HEK293 (cell line): ENCODE results near the gene ZNF316.

Experiments
- BCL11A ChIP-seq: fragments of 450-650 bp; formaldehyde crosslinking; IDR thresholded peaks from 2 replicates; pipeline ENCODE4 v1.5.1; 2016; ENCODE audit warnings: low read depth, missing biosample characterization, missing genetic modification characterization
- GLIS1 ChIP-seq: fragments of 450-650 bp; formaldehyde crosslinking; IDR thresholded peaks from 2 replicates; pipeline ENCODE4 v1.5.1; 2016; ENCODE audit warnings: missing biosample characterization, missing genetic modification characterization
- HOXA7 ChIP-seq: sonication (generic); formaldehyde crosslinking; IDR thresholded peaks from 2 replicates; pipeline ENCODE4 v1.8.1; 2022; ENCODE audit warnings: missing genetic modification reagents, borderline replicate concordance
- KLF10 ChIP-seq: fragments of 450-650 bp; IDR thresholded peaks from 2 replicates; pipeline ENCODE4 v1.5.1; 2018; ENCODE audit warnings: missing biosample characterization, mild to moderate bottlenecking, missing genetic modification characterization
- KLF16 ChIP-seq: fragments of 450-650 bp; formaldehyde crosslinking; IDR thresholded peaks from 2 replicates; pipeline ENCODE4 v1.5.1; 2017; ENCODE audit warnings: missing biosample characterization, missing genetic modification characterization
- OSR2 ChIP-seq: fragments of 450-650 bp; formaldehyde crosslinking; IDR thresholded peaks from 2 replicates; pipeline ENCODE4 v1.5.1; 2016; ENCODE audit warnings: missing biosample characterization, missing genetic modification characterization
- TCF7L2 ChIP-seq: IDR thresholded peaks from 2 replicates; pipeline ENCODE4 v1.6.1; 2011; ENCODE audit warnings: low read depth, mild to moderate bottlenecking, inconsistent platforms, low read length, moderate library complexity, borderline replicate concordance
- YY1 ChIP-seq: fragments of 450-650 bp; formaldehyde crosslinking; IDR thresholded peaks from 2 replicates; pipeline ENCODE4 v1.5.1; 2018; ENCODE audit warnings: missing biosample characterization, missing genetic modification characterization
- ZBTB8A ChIP-seq: fragments of 450-650 bp; formaldehyde crosslinking; IDR thresholded peaks from 2 replicates; pipeline ENCODE4 v1.5.1; 2016; ENCODE audit warnings: missing biosample characterization, missing genetic modification characterization
- ZFHX2 ChIP-seq: fragments of 450-650 bp; formaldehyde crosslinking; conservative IDR thresholded peaks from 2 replicates; pipeline ENCODE4 v1.5.1; 2016; ENCODE audit warnings: missing biosample characterization, missing genetic modification characterization
- ZIC2 ChIP-seq: fragments of 450-650 bp; formaldehyde crosslinking; IDR thresholded peaks from 2 replicates; pipeline ENCODE4 v1.5.1; 2016; ENCODE audit warnings: missing biosample characterization, missing genetic modification characterization
- ZNF133 ChIP-seq: fragments of 450-650 bp; formaldehyde crosslinking; IDR thresholded peaks from 2 replicates; pipeline ENCODE4 v1.5.1; 2016; ENCODE audit warnings: missing biosample characterization, missing genetic modification characterization
- ZNF155 ChIP-seq: fragments of 450-650 bp; formaldehyde crosslinking; IDR thresholded peaks from 2 replicates; pipeline ENCODE4 v1.5.1; 2016; ENCODE audit warnings: missing biosample characterization, missing genetic modification characterization
- ZNF169 ChIP-seq: fragments of 450-650 bp; formaldehyde crosslinking; IDR thresholded peaks from 2 replicates; pipeline ENCODE4 v1.5.1; 2016; ENCODE audit warnings: missing biosample characterization, missing genetic modification characterization
- ZNF202 ChIP-seq: fragments of 450-650 bp; formaldehyde crosslinking; IDR thresholded peaks from 2 replicates; pipeline ENCODE4 v1.5.1; 2016; ENCODE audit warnings: missing biosample characterization, missing genetic modification characterization, borderline replicate concordance
- ZNF24 ChIP-seq: fragments of 450-650 bp; formaldehyde crosslinking; IDR thresholded peaks from 2 replicates; pipeline ENCODE4 v1.5.1; 2016; ENCODE audit warnings: missing biosample characterization, missing genetic modification characterization
- ZNF311 ChIP-seq: fragments of 450-650 bp; formaldehyde crosslinking; IDR thresholded peaks from 2 replicates; pipeline ENCODE4 v1.5.1; 2017; ENCODE audit warnings: missing biosample characterization, missing genetic modification characterization, borderline replicate concordance
- ZNF335 ChIP-seq: fragments of 450-650 bp; formaldehyde crosslinking; conservative IDR thresholded peaks from 2 replicates; pipeline ENCODE4 v1.5.1; 2016; ENCODE audit warnings: missing biosample characterization, missing genetic modification characterization
- ZNF423 ChIP-seq: fragments of 450-650 bp; formaldehyde crosslinking; IDR thresholded peaks from 2 replicates; pipeline ENCODE4 v1.5.1; 2016; ENCODE audit warnings: missing biosample characterization, missing genetic modification characterization
- ZNF426 ChIP-seq: fragments of 450-650 bp; formaldehyde crosslinking; IDR thresholded peaks from 2 replicates; pipeline ENCODE4 v1.5.1; 2017; ENCODE audit warnings: missing biosample characterization, missing genetic modification characterization, mild to moderate bottlenecking, inconsistent platforms, moderate library complexity
- ZNF530 ChIP-seq: fragments of 450-650 bp; formaldehyde crosslinking; IDR thresholded peaks from 2 replicates; pipeline ENCODE4 v1.5.1; 2016; ENCODE audit warnings: low read depth, missing biosample characterization, missing genetic modification characterization
- ZNF561 ChIP-seq: fragments of 450-650 bp; IDR thresholded peaks from 2 replicates; pipeline ENCODE4 v1.5.1; 2018; ENCODE audit warnings: missing biosample characterization, missing genetic modification characterization, borderline replicate concordance
- ZNF701 ChIP-seq: fragments of 450-650 bp; formaldehyde crosslinking; IDR thresholded peaks from 2 replicates; pipeline ENCODE4 v1.5.1; 2016; ENCODE audit warnings: missing biosample characterization, missing genetic modification characterization
- ZNF747 ChIP-seq: fragments of 450-650 bp; formaldehyde crosslinking; IDR thresholded peaks from 2 replicates; pipeline ENCODE4 v1.5.1; 2016; ENCODE audit warnings: missing biosample characterization, missing genetic modification characterization
- ZXDB ChIP-seq: fragments of 450-650 bp; formaldehyde crosslinking; IDR thresholded peaks from 2 replicates; pipeline ENCODE4 v1.5.1; 2016; ENCODE audit warnings: missing biosample characterization, missing genetic modification characterization
- TF ChIP-seq, protein P1 (sequence below): fragments of 450-650 bp; formaldehyde crosslinking; IDR thresholded peaks from 2 replicates; pipeline ENCODE4 v1.5.1; 2016; ENCODE audit warnings: missing biosample characterization, missing genetic modification characterization, borderline replicate concordance
- TF ChIP-seq, protein P2 (sequence below): fragments of 450-650 bp; IDR thresholded peaks from 2 replicates; pipeline ENCODE4 v1.5.1; 2018; ENCODE audit warnings: missing biosample characterization, missing genetic modification characterization
- TF ChIP-seq, protein P3 (sequence below): fragments of 450-650 bp; formaldehyde crosslinking; IDR thresholded peaks from 2 replicates; pipeline ENCODE4 v1.5.1; 2016; ENCODE audit warnings: missing biosample characterization, missing genetic modification characterization
- TF ChIP-seq, protein P4 (sequence below): fragments of 450-650 bp; formaldehyde crosslinking; IDR thresholded peaks from 2 replicates; pipeline ENCODE4; 2016; ENCODE audit warnings: missing biosample characterization, missing genetic modification characterization
- TF ChIP-seq, protein P5 (sequence below): fragments of 450-650 bp; formaldehyde crosslinking; IDR thresholded peaks from 2 replicates; pipeline ENCODE4 v1.5.1; 2016; ENCODE audit warnings: missing biosample characterization, missing genetic modification characterization

ZNF316 gene

DNA sequence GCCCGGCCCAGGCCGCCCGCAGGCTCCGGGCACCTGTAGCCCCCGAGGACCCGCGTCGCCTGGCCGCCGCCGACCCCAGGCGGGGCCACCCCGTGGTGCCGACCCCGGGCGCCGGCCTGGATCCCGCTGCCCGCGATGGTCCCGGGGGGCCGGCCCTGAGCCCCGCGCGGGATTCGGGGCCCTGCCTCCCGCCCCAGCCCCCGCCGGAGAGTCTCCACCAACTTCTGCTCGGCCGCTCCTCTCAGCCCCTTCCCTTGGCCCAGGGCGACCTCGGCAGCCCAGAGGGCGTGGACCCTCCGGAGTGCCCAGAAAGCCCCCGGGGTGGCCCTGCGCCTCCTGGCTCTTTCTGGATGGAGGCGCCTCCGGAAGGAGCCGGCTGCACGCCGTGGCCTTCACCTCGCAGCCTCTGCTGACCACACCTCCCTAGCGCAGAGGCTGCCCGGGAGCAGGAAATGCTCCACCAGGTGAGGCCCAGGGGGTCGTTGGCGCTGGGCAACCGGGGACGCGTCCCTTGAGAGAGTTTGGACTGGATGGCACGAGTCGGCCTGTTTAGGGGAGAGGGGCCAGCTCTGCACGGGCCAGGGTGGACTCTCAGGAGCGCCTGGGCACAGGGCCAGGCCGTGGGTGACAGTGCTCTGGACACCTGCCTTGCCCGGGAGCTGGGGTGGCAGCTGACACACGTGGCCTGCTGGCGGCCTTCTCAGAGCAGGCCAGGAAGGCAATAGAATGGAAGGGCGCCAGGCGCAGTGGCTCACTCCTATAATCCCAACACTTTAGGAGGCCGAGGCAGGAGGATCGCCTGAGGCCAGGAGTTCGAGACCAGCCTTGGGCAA, 21.2 kb upstream of the ZNF316 start (continued):
- TF ChIP-seq, protein P1, sequence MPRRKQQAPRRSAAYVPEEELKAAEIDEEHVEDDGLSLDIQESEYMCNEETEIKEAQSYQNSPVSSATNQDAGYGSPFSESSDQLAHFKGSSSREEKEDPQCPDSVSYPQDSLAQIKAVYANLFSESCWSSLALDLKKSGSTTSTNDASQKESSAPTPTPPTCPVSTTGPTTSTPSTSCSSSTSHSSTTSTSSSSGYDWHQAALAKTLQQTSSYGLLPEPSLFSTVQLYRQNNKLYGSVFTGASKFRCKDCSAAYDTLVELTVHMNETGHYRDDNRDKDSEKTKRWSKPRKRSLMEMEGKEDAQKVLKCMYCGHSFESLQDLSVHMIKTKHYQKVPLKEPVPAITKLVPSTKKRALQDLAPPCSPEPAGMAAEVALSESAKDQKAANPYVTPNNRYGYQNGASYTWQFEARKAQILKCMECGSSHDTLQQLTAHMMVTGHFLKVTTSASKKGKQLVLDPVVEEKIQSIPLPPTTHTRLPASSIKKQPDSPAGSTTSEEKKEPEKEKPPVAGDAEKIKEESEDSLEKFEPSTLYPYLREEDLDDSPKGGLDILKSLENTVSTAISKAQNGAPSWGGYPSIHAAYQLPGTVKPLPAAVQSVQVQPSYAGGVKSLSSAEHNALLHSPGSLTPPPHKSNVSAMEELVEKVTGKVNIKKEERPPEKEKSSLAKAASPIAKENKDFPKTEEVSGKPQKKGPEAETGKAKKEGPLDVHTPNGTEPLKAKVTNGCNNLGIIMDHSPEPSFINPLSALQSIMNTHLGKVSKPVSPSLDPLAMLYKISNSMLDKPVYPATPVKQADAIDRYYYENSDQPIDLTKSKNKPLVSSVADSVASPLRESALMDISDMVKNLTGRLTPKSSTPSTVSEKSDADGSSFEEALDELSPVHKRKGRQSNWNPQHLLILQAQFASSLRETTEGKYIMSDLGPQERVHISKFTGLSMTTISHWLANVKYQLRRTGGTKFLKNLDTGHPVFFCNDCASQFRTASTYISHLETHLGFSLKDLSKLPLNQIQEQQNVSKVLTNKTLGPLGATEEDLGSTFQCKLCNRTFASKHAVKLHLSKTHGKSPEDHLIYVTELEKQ (tag by site-specific recombination) = no peak
- TF ChIP-seq ZNF561 (tag by site-specific recombination) (no peak), HOXA7 (CRISPR knock-in tag) (no peak), OSR2 (no peak), GLIS1 (tag by site-specific recombination) (peak; percentile 85), ZFHX2 (tag by site-specific recombination) (0 out of 2 replicates have a peak, but pooled peaks have one; percentile 17), ZNF426 (no peak), ZNF133 (tag by site-specific recombination) (no peak), ZNF701 (tag by site-specific recombination) (no peak), ZBTB8A (tag by site-specific recombination) (peak; percentile 48), ZNF202 (tag by site-specific recombination) (no peak), ZNF530 (tag by site-specific recombination) (no peak), ZNF24 (no peak), KLF10 (tag by site-specific recombination) (no peak), ZXDB (no peak), ZNF155 (tag by site-specific recombination) (no peak), ZIC2 (tag by site-specific recombination) (peak; percentile 66), YY1 (no peak), ZNF747 (tag by site-specific recombination) (no peak), ZNF335 (tag by site-specific recombination) (peak; percentile 81), ZNF169 (tag by site-specific recombination) (no peak), ZNF423 (tag by site-specific recombination) (no peak), BCL11A (tag by site-specific recombination) (no peak), ZNF311 (tag by site-specific recombination) (no peak), TCF7L2 (no peak), KLF16 (tag by site-specific recombination) (no peak)
- TF ChIP-seq, protein P2, sequence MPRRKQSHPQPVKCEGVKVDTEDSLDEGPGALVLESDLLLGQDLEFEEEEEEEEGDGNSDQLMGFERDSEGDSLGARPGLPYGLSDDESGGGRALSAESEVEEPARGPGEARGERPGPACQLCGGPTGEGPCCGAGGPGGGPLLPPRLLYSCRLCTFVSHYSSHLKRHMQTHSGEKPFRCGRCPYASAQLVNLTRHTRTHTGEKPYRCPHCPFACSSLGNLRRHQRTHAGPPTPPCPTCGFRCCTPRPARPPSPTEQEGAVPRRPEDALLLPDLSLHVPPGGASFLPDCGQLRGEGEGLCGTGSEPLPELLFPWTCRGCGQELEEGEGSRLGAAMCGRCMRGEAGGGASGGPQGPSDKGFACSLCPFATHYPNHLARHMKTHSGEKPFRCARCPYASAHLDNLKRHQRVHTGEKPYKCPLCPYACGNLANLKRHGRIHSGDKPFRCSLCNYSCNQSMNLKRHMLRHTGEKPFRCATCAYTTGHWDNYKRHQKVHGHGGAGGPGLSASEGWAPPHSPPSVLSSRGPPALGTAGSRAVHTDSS (tag by site-specific recombination) = no peak
- TF ChIP-seq, protein P3, sequence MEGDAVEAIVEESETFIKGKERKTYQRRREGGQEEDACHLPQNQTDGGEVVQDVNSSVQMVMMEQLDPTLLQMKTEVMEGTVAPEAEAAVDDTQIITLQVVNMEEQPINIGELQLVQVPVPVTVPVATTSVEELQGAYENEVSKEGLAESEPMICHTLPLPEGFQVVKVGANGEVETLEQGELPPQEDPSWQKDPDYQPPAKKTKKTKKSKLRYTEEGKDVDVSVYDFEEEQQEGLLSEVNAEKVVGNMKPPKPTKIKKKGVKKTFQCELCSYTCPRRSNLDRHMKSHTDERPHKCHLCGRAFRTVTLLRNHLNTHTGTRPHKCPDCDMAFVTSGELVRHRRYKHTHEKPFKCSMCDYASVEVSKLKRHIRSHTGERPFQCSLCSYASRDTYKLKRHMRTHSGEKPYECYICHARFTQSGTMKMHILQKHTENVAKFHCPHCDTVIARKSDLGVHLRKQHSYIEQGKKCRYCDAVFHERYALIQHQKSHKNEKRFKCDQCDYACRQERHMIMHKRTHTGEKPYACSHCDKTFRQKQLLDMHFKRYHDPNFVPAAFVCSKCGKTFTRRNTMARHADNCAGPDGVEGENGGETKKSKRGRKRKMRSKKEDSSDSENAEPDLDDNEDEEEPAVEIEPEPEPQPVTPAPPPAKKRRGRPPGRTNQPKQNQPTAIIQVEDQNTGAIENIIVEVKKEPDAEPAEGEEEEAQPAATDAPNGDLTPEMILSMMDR (tag by site-specific recombination) = no peak
- TF ChIP-seq, protein P4, sequence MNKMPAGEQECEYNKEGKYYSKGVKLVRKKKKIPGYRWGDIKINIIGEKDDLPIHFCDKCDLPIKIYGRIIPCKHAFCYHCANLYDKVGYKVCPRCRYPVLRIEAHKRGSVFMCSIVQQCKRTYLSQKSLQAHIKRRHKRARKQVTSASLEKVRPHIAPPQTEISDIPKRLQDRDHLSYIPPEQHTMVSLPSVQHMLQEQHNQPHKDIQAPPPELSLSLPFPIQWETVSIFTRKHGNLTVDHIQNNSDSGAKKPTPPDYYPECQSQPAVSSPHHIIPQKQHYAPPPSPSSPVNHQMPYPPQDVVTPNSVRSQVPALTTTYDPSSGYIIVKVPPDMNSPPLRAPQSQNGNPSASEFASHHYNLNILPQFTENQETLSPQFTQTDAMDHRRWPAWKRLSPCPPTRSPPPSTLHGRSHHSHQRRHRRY = no peak
- TF ChIP-seq, protein P5, sequence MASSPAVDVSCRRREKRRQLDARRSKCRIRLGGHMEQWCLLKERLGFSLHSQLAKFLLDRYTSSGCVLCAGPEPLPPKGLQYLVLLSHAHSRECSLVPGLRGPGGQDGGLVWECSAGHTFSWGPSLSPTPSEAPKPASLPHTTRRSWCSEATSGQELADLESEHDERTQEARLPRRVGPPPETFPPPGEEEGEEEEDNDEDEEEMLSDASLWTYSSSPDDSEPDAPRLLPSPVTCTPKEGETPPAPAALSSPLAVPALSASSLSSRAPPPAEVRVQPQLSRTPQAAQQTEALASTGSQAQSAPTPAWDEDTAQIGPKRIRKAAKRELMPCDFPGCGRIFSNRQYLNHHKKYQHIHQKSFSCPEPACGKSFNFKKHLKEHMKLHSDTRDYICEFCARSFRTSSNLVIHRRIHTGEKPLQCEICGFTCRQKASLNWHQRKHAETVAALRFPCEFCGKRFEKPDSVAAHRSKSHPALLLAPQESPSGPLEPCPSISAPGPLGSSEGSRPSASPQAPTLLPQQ (tag by site-specific recombination) = no peak
